Activated T-cell treated with anti-CD3 and anti-CD28 coated beads, Interleukin-2, amount 50 U/mL, for 4 hours (primary cell): ENCODE measurements around the gene AKT3. TPM values are rescaled to one million over a fixed set of nuclear protein-coding genes. Genes with fewer than 3 reads are reported as not detected.
A peak's percentile ranks its signal among the peaks of the same experiment; 100 is the strongest.

Experiments
- ATAC-seq, 2 donors: fragments of 200-7000 bp; cut with Tn5 transposase; one replicate each; pipeline ENCODE4 v1.10.0; 2021
- DNase-seq: peaks from one replicate; pipeline ENCODE4 v3.0.0-alpha.2; 2020
- H3K27me3 Mint-ChIP-seq: one replicate; pipeline ENCODE4 v1.8.0; 2021; ENCODE audit warnings: low read depth, mixed read lengths
- H3K36me3 Mint-ChIP-seq: one replicate; pipeline ENCODE4 v1.8.0; 2022; ENCODE audit warnings: mixed read lengths; ENCODE audit not compliant: insufficient read depth
- H3K4me1 Mint-ChIP-seq: one replicate; pipeline ENCODE4 v1.8.0; 2021; ENCODE audit warnings: low read depth, mixed read lengths
- H3K4me3 Mint-ChIP-seq: one replicate; pipeline ENCODE4 v1.8.0; 2021; ENCODE audit warnings: mild to moderate bottlenecking, moderate library complexity, mixed read lengths
- H3K9me3 Mint-ChIP-seq: one replicate; pipeline ENCODE4 v1.8.0; 2021; ENCODE audit warnings: mixed read lengths
- total RNA-seq, 3 donors: library from RNA; stranded (reverse); gene quantifications; one replicate each; pipeline ENCODE4 v1.2.1, GENCODE V29; 2021

Gene AKT3
- total RNA-seq, 3 donors from 2014 or later = 17.9 to 19.1 (median 18.3) TPM

DNA sequence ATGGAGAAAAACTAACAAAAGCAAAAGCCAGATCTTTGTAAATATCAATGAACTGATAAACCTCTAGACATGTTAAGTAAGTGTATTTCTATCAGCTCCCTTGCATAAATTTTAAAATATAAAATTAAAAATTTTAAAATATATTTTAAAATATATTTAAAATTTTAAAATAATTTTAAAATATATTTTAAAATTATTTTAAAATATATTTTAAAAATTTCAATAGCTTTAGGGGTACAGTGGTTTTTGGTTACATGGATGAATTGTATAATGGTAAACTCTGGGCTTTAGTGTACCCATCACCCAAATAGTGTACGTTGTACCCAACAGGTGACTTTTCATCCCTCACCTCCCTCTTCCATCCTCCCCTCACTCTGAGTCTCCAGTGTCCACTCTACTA is 315.0 kb downstream of the AKT3 start:
- Mint-ChIP-seq H3K36me3 (peaks cover 23% of the 10 kb centered on the region), H3K4me3 (no peak overlapping the region), H3K9me3 (peaks cover under 1% of the 10 kb centered on the region), H3K4me1 (no peaks in the 10 kb centered on the region), H3K27me3 (no peaks in the 10 kb centered on the region)
- no peak for DNase-seq
- ATAC-seq = no peak

DNA sequence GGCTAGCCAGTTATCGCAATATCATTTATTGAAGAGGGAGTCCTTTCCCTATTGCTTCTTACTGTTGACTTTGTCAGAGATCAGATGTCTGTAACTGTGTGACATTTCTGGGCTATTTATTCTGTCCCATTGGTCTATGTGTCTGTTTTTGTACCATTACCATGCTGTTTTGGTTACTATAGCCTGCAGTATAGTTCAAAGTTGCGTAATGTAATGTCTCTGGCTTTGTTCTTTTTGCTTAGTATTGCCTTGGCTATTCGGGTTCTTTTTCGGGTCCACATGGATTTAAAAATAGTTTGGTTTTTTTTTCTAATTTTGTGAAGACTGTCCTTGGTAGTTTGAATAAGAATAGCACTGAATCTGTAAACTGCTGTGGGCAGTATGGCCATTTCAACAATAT is 320.5 kb downstream of the AKT3 start:
- H3K27me3 Mint-ChIP-seq = no peaks in the 10 kb centered on the region
- H3K4me1 Mint-ChIP-seq = peaks cover 9% of the 10 kb centered on the region
- DNase-seq = no peak
- peaks cover 27% of the 10 kb centered on the region for H3K36me3 Mint-ChIP-seq
- H3K9me3 Mint-ChIP-seq = peaks cover 8% of the 10 kb centered on the region
- H3K4me3 Mint-ChIP-seq = no peak overlapping the region
- ATAC-seq = no peak

DNA sequence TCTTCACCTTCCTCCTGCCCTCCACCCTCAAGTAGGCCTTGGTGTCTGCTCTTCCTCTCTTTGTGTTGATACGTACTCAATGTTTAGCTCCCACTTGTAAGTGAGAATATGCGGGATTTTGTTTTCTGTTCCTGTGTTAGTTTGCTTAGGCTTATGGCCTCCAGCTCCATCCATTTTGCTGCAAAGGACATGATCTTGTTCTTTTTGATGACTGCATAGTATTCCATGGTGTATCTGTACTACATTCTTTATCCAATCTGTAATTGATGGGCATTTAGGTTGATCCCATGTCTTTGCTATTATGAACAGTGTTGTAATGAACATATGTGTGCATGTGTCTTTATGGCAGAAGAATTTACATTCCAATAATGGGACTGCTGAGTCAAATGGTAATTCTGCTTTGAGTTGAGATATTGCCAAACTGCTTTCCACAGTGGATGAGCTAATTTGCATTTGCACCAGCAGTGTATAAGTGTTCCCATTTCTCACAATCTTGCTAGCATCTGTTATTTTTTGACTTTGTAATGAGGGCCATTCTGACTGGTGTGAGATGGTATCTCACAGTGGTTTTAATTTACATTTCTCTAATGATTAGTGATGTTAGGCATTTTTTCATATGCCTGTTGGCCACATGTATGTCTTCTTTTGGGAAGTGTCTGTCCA is 321.5 kb downstream of the AKT3 start:
- Mint-ChIP-seq H3K27me3 (no peaks in the 10 kb centered on the region), H3K4me1 (peaks cover 10% of the 10 kb centered on the region), H3K36me3 (peaks cover 23% of the 10 kb centered on the region), H3K4me3 (no peak overlapping the region), H3K9me3 (peaks cover 8% of the 10 kb centered on the region)
- DNase-seq (no peak), ATAC-seq (no peak)

DNA sequence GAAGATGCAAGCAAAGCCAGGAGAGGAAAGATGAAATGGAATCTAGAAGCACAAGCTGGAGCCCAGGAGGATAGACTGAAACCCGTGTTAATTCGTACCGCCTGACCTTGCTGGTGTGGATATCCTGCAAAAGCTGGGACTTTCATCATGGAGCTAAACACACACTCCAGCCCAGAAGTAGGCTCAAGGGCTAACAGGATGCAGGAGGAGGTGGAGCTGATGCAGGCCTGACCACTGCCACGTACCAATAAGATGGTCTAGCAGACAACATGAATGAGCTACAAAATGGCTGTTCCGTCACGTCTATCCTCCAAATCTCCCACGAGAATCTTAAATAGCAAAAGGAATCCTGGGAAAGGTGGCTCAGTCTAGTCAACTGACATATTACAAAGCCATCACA is 323.9 kb downstream of the AKT3 start:
- Mint-ChIP-seq H3K27me3 (no peaks in the 10 kb centered on the region), H3K9me3 (peaks cover 8% of the 10 kb centered on the region), H3K4me1 (peaks cover 12% of the 10 kb centered on the region), H3K36me3 (peaks cover 23% of the 10 kb centered on the region), H3K4me3 (no peak overlapping the region)
- DNase-seq (no peak), ATAC-seq (no peak)

DNA sequence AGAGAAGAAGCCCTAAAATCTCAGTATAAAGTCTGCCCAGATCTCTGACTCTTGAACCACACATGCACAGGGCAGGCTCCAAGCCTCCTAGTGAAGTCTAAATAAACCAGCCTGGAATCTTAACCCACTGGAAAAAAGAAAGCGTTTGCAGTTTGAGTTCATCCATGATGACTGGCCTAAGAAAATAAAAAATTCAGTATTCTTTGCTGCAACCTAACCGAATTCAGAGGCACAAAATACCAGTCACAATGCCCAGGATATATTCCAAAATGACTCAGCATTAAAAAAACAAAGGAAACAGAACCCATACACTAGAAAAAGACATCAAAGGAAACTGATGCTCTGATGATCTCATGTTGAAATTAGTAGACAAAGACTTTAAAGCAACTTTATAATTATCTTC is 325.0 kb downstream of the AKT3 start:
- peaks cover 12% of the 10 kb centered on the region for H3K4me1 Mint-ChIP-seq
- H3K36me3 Mint-ChIP-seq = peaks cover 24% of the 10 kb centered on the region
- ATAC-seq = no peak
- H3K9me3 Mint-ChIP-seq = peaks cover 8% of the 10 kb centered on the region
- DNase-seq = no peak
- H3K27me3 Mint-ChIP-seq = no peaks in the 10 kb centered on the region
- no peak overlapping the region for H3K4me3 Mint-ChIP-seq

DNA sequence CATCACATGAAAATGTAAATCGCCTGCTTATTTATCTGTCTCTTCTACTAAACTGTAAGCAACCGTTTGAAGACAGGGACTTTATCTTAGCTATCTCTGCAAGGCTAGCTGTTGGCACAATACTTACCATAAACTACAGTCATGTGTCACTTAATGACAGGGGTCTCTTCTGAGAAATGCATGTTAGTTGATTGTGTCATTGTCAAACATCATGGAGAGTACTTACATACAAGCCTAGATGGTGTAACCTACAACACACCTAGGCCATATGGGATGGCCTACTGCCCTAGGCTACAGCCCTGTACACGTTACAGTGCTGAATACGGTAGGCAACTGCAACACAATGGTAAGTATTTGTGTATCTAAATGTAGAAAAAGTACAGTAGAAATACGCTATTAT is 326.3 kb downstream of the AKT3 start:
- Mint-ChIP-seq H3K4me3 (no peak overlapping the region), H3K4me1 (peaks cover 12% of the 10 kb centered on the region), H3K9me3 (no peaks in the 10 kb centered on the region), H3K27me3 (no peaks in the 10 kb centered on the region), H3K36me3 (peaks cover 20% of the 10 kb centered on the region)
- ATAC-seq = no peak
- DNase-seq = no peak

DNA sequence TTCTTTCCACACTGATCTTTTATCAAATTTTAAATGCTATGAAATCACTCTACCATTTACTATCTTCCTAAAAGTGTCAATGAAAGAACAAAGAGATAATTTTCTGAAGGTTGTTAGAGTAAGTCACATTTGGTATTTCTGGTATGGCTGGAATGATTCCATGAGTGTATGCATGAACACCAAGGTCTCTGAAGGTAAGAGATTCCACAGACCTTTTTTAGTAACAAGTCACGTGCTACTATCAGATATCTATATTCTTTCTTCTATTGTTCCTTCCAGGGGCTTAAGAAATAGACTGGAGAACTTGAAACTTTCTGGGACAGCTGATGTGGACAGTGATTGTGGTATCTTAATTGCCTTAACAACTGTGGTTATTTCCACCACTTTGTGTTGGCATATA is 329.2 kb downstream of the AKT3 start:
- ATAC-seq = no peak
- DNase-seq = no peak
- Mint-ChIP-seq H3K27me3 (no peaks in the 10 kb centered on the region), H3K4me3 (no peak overlapping the region), H3K9me3 (peaks cover 4% of the 10 kb centered on the region), H3K36me3 (peaks cover 24% of the 10 kb centered on the region), H3K4me1 (peaks cover 12% of the 10 kb centered on the region)

DNA sequence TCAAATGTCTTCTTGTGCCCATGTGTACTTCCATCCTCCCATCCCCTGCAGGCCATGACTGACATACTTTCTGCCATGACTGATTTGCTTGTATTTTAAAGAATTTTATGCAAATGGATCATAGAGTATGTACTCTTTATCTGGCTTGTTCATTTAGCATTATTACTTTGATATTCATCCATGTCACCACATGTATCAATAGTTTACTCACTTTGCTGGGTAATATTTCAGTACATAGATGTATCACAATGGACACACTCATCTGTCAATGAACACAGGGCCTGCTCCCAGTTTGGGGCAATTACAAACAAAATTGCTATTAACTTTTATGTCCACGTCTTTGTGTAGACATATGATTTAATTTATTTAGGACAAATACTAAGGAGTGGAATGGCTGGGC is 335.1 kb downstream of the AKT3 start:
- Mint-ChIP-seq H3K4me3 (no peak overlapping the region), H3K4me1 (peaks cover 9% of the 10 kb centered on the region), H3K9me3 (peaks cover 4% of the 10 kb centered on the region), H3K27me3 (no peaks in the 10 kb centered on the region), H3K36me3 (peaks cover 31% of the 10 kb centered on the region)
- peak in 1 of 2 donors; percentile 14 for ATAC-seq
- DNase-seq = no peak

DNA sequence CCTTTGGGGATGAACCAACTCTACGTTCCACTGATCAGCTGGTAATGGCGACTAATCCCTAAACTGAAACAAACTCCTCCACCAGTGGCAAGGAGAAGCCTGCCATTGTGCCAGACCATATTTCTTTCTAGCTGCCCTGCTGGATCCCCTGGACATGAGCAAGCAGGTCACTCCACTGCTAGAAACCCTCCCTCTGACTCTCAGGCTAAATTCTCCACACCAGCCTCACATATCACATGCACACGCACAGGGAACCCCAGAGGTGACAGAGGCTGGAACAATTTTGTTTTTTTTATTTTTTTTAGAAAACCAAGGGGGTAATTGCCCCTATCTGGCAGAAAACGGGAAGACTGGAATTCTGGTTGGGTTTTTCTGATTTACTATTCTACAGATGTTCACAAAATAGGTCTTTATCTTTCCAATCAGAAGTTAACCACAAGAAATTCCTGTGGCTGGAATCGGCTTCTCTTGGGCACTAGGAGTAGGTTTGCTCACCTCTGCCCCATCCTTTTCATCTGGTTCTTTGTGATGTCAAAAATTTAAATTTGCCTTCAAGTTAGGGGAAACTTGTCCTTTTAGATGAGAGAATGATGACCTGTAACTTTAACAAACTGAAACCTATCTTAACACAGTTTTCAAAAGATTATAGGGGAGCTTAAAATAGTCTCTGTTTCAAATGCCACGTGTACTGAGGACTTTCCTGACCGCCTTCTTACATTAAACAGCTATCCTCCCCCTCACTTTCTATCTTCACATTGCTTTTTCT is 336.1 kb downstream of the AKT3 start:
- Mint-ChIP-seq H3K36me3 (peaks cover 28% of the 10 kb centered on the region), H3K9me3 (peaks cover 4% of the 10 kb centered on the region), H3K4me3 (no peak overlapping the region), H3K4me1 (peaks cover 16% of the 10 kb centered on the region), H3K27me3 (no peaks in the 10 kb centered on the region)
- ATAC-seq = no peak
- no peak for DNase-seq

DNA sequence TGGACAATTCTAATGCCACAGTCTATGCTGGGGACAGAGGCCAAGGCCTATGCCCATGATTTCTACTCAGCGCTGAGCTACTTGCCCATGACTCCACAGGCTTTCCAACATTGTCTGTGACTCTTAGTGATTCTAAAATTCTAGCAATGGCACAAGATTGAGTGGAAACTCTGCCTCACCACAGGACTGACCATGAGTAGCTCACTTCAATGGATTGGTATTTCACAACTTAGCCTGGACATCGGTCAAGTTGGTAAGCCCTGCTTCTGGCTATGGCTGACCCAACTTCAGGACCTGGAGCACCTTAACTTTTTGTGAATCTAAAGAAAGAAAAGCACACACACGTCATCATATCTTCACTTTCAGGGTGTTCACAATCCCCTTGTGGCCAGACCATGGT is 339.1 kb downstream of the AKT3 start:
- H3K27me3 Mint-ChIP-seq = no peaks in the 10 kb centered on the region
- no peak for ATAC-seq

DNA sequence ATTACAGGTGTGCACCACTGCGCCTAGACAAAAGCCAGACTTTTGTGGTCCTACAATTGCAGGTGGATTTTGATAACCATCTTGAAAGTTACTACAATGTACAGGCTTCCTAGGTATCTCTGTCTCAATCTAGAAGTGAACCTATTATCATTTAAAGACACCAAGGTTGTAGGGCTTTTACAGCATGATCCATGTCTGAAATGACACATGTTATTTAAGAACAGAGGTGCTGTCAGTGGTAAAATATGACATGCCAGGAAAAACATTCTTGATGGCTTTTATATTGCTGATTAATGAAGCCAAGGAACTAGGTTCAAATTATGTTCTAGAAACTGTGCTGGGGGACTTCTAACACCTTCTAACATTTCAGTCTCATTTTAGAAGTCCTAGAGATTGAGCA is 341.1 kb downstream of the AKT3 start:
- ATAC-seq (no peak), DNase-seq (no peak)
- Mint-ChIP-seq H3K9me3 (no peaks in the 10 kb centered on the region), H3K4me1 (peaks cover 28% of the 10 kb centered on the region), H3K27me3 (no peaks in the 10 kb centered on the region), H3K4me3 (no peak overlapping the region), H3K36me3 (peaks cover 23% of the 10 kb centered on the region)

More for the DNA sequence above, 339.1 kb downstream of the AKT3 start:
- DNase-seq = no peak
- Mint-ChIP-seq H3K9me3 (no peaks in the 10 kb centered on the region), H3K4me1 (peaks cover 37% of the 10 kb centered on the region), H3K4me3 (no peak overlapping the region), H3K36me3 (peaks cover 18% of the 10 kb centered on the region)

DNA sequence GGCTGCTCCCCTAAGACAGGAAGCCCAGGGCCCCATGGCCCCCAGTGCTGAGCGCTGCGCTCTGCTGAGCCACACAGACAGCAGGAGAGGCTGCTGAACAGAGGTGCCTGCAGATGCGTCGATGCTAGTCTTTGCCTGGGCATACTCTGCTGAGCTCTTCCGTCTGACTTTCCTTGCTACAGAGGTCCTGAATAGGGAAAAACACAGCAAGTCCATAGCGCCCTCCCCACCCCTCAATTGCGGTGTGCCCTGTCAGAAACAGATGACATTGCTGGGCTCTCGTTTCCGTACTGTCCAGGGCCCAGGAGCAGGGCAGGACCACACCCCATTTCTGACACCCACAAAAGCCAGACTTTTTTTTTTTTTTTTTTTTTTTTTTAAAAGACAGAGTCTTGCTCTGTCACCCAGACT is 341.7 kb downstream of the AKT3 start:
- H3K27me3 Mint-ChIP-seq = no peaks in the 10 kb centered on the region
- peaks cover 28% of the 10 kb centered on the region for H3K4me1 Mint-ChIP-seq
- peaks cover 29% of the 10 kb centered on the region for H3K36me3 Mint-ChIP-seq
- H3K4me3 Mint-ChIP-seq = no peak overlapping the region
- peak; percentile 79 to 85 for ATAC-seq
- DNase-seq = no peak
- no peaks in the 10 kb centered on the region for H3K9me3 Mint-ChIP-seq

DNA sequence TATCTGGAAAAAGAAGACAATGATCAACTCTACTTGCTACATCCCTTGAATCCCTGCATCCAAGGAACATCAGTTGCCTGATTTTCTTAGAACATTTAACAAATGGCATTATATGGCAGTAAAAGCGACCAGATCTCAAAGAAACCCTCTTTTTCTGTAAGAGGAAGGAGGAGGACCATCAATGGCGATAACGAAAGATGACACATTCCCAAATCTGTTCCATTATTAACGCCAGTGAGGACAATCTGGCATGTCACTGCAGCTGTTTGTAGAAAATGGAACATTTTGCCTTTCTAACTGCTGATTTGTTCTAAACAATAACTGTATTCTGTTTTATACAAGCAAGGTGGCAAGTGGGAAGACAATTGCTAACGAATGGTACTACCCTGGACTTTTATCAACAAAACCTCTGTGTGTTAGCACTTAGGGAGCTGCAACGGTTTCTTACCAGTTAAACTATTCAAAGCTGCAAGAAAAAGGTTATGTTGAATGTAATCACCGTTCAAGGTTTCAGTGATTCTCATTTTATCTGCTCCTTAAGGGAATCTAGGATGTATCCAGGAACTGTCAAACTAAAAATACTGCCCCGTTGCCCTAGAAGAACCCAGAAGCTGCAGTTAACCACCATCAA is 342.3 kb downstream of the AKT3 start:
- Mint-ChIP-seq H3K9me3 (no peaks in the 10 kb centered on the region), H3K4me1 (peaks cover 28% of the 10 kb centered on the region), H3K27me3 (no peaks in the 10 kb centered on the region), H3K36me3 (peaks cover 34% of the 10 kb centered on the region), H3K4me3 (no peak overlapping the region)
- ATAC-seq = no peak
- no peak for DNase-seq

DNA sequence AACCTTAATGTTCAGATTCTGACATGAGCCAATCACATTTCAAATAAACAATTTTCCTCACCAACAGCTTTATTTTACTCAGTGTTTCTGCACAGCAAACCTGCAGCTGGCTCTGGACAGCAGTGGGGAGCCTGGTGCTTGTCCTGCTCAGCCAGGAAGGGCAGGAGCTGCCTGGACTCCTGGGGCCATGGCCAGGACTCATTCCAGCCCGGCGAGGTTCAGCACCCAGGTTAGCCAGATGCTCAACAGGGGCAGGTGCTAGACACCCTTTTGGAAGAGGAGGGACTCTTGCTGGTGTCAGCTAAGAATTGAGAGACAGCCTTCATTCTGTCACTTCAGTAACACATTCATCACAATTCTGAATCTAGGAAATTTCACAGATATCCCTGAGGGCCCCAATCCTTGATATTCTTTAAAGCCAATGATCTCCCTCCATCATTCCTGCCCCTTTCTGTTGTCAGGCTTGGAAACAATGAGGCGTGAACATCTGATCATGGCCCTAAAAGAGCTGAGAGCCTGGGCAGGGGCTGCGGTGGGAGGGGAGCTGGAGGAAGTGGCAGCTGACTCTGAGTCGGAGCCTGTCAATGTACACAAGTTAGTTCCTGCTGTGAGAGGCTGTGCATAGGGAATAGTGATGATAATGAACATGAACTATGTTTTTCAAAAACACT is 342.9 kb downstream of the AKT3 start:
- DNase-seq = no peak
- Mint-ChIP-seq H3K4me3 (no peak overlapping the region), H3K27me3 (no peaks in the 10 kb centered on the region), H3K4me1 (peaks cover 28% of the 10 kb centered on the region), H3K9me3 (no peaks in the 10 kb centered on the region), H3K36me3 (peaks cover 34% of the 10 kb centered on the region)
- no peak for ATAC-seq
